HAP-1 (cell line): ENCODE measurements around the gene MANSC1.
A peak's percentile ranks its signal among the peaks of the same experiment; 100 is the strongest.
"Not testable (repeated sequence)": the region's sequence is repeated elsewhere in the genome, so short reads cannot be mapped to it uniquely, and the experiment has no call there.

Experiments used
- DNase-seq, 2 experiments: peaks; one replicate each; pipeline ENCODE4 v3.0.0-alpha.2; 2016 to 2020; ENCODE audit warnings: low spot score in 2 of 2
- H3K27me3 ChIP-seq: fragments of 250-450 bp; sonication (Bioruptor Pico); 2 replicates; pipeline ENCODE4 v1.5.1; 2020; ENCODE audit warnings: low read depth, mild to moderate bottlenecking, moderate library complexity
- H3K36me3 ChIP-seq: fragments of 250-450 bp; sonication (Bioruptor Pico); replicated peaks from 2 replicates; pipeline ENCODE4 v1.5.1; 2020; ENCODE audit warnings: mild to moderate bottlenecking
- H3K4me1 ChIP-seq: fragments of 250-450 bp; sonication (Bioruptor Pico); 2 replicates; pipeline ENCODE4 v1.5.1; 2020; ENCODE audit warnings: mild to moderate bottlenecking
- H3K4me3 ChIP-seq: fragments of 250-450 bp; sonication (Bioruptor Pico); 2 replicates; pipeline ENCODE4 v1.5.1; 2020; ENCODE audit warnings: mild to moderate bottlenecking, moderate library complexity
- H3K9me3 ChIP-seq: fragments of 250-450 bp; sonication (Bioruptor Pico); 2 replicates; pipeline ENCODE4 v1.5.1; 2020; ENCODE audit warnings: mild to moderate bottlenecking, moderate library complexity
- in situ Hi-C: fragments of 300-500 bp; cut with MboI; formaldehyde crosslinking; loops from 3 replicates; pipeline ENCODE4 v1.14.3; 2020; ENCODE audit warnings: low sequenced_read_pairs, inconsistent platforms, mixed read lengths

MANSC1 gene

GRCh38 chr12:12326262-12326661 lies 23.8 kb downstream of the MANSC1 start:
- Histone ChIP-seq H3K4me3 (no peak overlapping the region), H3K4me1 (peaks cover 6% of the 10 kb centered on the region; the same call in 1 of the 2 replicates), H3K9me3 (no peaks in the 10 kb centered on the region), H3K27me3 (no peaks in the 10 kb centered on the region), H3K36me3 (no peaks in the 10 kb centered on the region)
- DNase-seq: no peak
- in situ Hi-C loops: loop anchor here (25.0 kb wide), 1 partner anchor 739 kb away; no protein-coding TSS in a partner anchor

- Histone ChIP-seq H3K4me1 (peaks cover 26% of the 10 kb centered on the region), H3K36me3 (no peaks in the 10 kb centered on the region), H3K27me3 (no peaks in the 10 kb centered on the region), H3K9me3 (no peaks in the 10 kb centered on the region), H3K4me3 (no peak overlapping the region)
- no peak for DNase-seq
- in situ Hi-C loops: no loop called here
These were observed 26.5 kb downstream of the MANSC1 start for GRCh38 chr12:12323591-12323990.

GRCh38 chr12:12323118-12323517 lies 26.9 kb downstream of the MANSC1 start:
- Histone ChIP-seq H3K4me1 (peaks cover 26% of the 10 kb centered on the region), H3K27me3 (no peaks in the 10 kb centered on the region), H3K4me3 (no peak overlapping the region), H3K36me3 (no peaks in the 10 kb centered on the region), H3K9me3 (no peaks in the 10 kb centered on the region)
- in situ Hi-C loops: no loop called here
- DNase-seq: no peak

GRCh38 chr12:12319451-12320183 lies 30.4 kb downstream of the MANSC1 start:
- H3K4me3 ChIP-seq: no peak overlapping the region
- peak; percentile 69 to 80 for DNase-seq
- H3K27me3 ChIP-seq: no peaks in the 10 kb centered on the region
- H3K9me3 ChIP-seq: no peaks in the 10 kb centered on the region
- in situ Hi-C loops: no loop called here
- peaks cover 20% of the 10 kb centered on the region for H3K4me1 ChIP-seq
- H3K36me3 ChIP-seq: no peaks in the 10 kb centered on the region

- H3K4me3 ChIP-seq: no peak overlapping the region
- H3K27me3 ChIP-seq: no peaks in the 10 kb centered on the region
- in situ Hi-C loops: no loop called here
- H3K4me1 ChIP-seq: peaks cover 17% of the 10 kb centered on the region
- H3K9me3 ChIP-seq: no peaks in the 10 kb centered on the region
- no peaks in the 10 kb centered on the region for H3K36me3 ChIP-seq
- DNase-seq: no peak
These were observed 34.2 kb downstream of the MANSC1 start for GRCh38 chr12:12315838-12316237.

- H3K9me3 ChIP-seq, H3K36me3 ChIP-seq, DNase-seq, in situ Hi-C loops, H3K27me3 ChIP-seq, H3K4me3 ChIP-seq, H3K4me1 ChIP-seq: not testable (repeated sequence)
These were observed 39.3 kb downstream of the MANSC1 start for GRCh38 chr12:12310695-12311094.

- no peak overlapping the region for H3K4me3 ChIP-seq
- no peaks in the 10 kb centered on the region for H3K27me3 ChIP-seq
- no peaks in the 10 kb centered on the region for H3K36me3 ChIP-seq
- no peaks in the 10 kb centered on the region for H3K4me1 ChIP-seq
- in situ Hi-C loops: no loop called here
- no peaks in the 10 kb centered on the region; the same call in 1 of the 2 replicates for H3K9me3 ChIP-seq
- DNase-seq: no peak
These were observed 44.3 kb downstream of the MANSC1 start for GRCh38 chr12:12305568-12306300.

- Histone ChIP-seq H3K36me3 (no peaks in the 10 kb centered on the region), H3K27me3 (no peaks in the 10 kb centered on the region), H3K9me3 (no peaks in the 10 kb centered on the region; the same call in 1 of the 2 replicates), H3K4me1 (no peaks in the 10 kb centered on the region), H3K4me3 (no peak overlapping the region)
- no peak for DNase-seq
- in situ Hi-C loops: no loop called here
These were observed 47.1 kb downstream of the MANSC1 start for GRCh38 chr12:12302976-12303375.

- Histone ChIP-seq H3K27me3 (no peaks in the 10 kb centered on the region), H3K4me1 (no peaks in the 10 kb centered on the region), H3K36me3 (no peaks in the 10 kb centered on the region), H3K9me3 (no peaks in the 10 kb centered on the region; the same call in 1 of the 2 replicates), H3K4me3 (no peak overlapping the region)
- in situ Hi-C loops: no loop called here
- DNase-seq: no peak
These were observed 48.9 kb downstream of the MANSC1 start for GRCh38 chr12:12301122-12301521.

- no peak for DNase-seq
- in situ Hi-C loops: no loop called here
- Histone ChIP-seq H3K36me3 (no peaks in the 10 kb centered on the region), H3K27me3 (no peaks in the 10 kb centered on the region), H3K9me3 (no peaks in the 10 kb centered on the region), H3K4me1 (no peaks in the 10 kb centered on the region), H3K4me3 (no peak overlapping the region)
These were observed 52.7 kb downstream of the MANSC1 start for GRCh38 chr12:12297201-12297830.

- in situ Hi-C loops: no loop called here
- DNase-seq: no peak
These were observed 55.6 kb downstream of the MANSC1 start for GRCh38 chr12:12294215-12295005.

GRCh38 chr12:12290206-12290605 lies 59.8 kb downstream of the MANSC1 start:
- no peaks in the 10 kb centered on the region for H3K9me3 ChIP-seq
- DNase-seq: peak; percentile 60 to 86
- H3K4me1 ChIP-seq: peaks cover 20% of the 10 kb centered on the region
- in situ Hi-C loops: no loop called here
- H3K36me3 ChIP-seq: no peaks in the 10 kb centered on the region
- H3K27me3 ChIP-seq: no peaks in the 10 kb centered on the region
- H3K4me3 ChIP-seq: no peak overlapping the region

More at GRCh38 chr12:12294215-12295005, 55.6 kb downstream of the MANSC1 start:
- Histone ChIP-seq H3K4me1 (peaks cover 18% of the 10 kb centered on the region), H3K27me3 (no peaks in the 10 kb centered on the region), H3K9me3 (no peaks in the 10 kb centered on the region), H3K36me3 (no peaks in the 10 kb centered on the region), H3K4me3 (no peak overlapping the region)

GRCh38 chr12:12286441-12286840 lies 63.6 kb downstream of the MANSC1 start:
- no peaks in the 10 kb centered on the region for H3K9me3 ChIP-seq
- H3K36me3 ChIP-seq: no peaks in the 10 kb centered on the region
- in situ Hi-C loops: no loop called here

More at GRCh38 chr12:12286441-12286840, 63.6 kb downstream of the MANSC1 start:
- Histone ChIP-seq H3K4me3 (no peak overlapping the region), H3K27me3 (no peaks in the 10 kb centered on the region), H3K4me1 (peaks cover 46% of the 10 kb centered on the region)
- no peak for DNase-seq
